LNCaP clone FGC (cell line): ENCODE results near the gene LAPTM4A.
"Not testable (repeated sequence)": the region's sequence is repeated elsewhere in the genome, so short reads cannot be mapped to it uniquely, and the experiment has no call there.

Experiments
- DNase-seq: peaks from one replicate; pipeline ENCODE4 v3.0.0-alpha.2; 2011; ENCODE audit warnings: low read depth
- H3K4me3 ChIP-seq: 2 replicates; pipeline ENCODE4 v1.5.1; 2011; ENCODE audit warnings: mild to moderate bottlenecking, low read depth, low read length, control low read depth
- TF ChIP-seq, protein P1 (sequence below): IDR thresholded peaks from 2 replicates; pipeline ENCODE4 v1.5.1; 2012; ENCODE audit warnings: mild to moderate bottlenecking; ENCODE audit not compliant: control insufficient read depth, insufficient read depth; ENCODE audit errors: extremely low read depth

Gene LAPTM4A

DNA sequence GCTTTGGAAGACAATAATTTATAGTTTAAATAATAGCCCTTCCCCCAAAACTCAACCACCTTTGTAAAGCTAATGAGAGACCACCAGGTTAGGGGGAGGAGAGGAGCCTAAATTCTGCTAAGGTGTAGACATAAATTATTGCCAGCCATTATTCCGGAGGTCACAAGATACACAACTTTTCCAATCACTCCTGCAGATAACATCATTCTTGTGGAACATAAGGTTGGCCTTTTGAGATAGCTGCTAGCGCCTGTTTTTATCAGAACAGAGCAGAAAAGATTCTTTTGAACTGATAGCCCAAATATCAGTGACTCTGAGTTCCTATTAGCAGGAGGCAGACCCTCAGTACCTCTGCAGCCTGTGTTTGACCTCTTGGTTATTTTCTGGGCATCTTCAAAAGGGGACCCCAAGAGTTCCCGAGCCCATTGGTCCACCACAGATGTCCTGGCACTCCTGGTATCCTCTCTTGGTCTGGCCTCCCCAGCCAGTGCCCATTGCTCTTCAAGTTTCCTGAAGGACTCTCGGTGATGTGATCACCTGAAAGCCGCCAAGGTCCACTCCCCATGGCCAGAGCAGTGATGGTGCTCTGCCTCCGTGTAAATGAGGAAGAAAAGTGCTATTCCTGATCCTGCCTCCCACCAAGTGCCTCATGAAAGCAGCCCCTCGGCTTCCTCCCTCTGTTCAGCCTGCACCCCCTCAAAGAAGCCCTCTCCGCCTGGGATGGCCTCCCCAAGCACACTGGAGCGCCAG, 38.5 kb upstream of the LAPTM4A start:
- DNase-seq: no peak
- no peak overlapping the region for H3K4me3 ChIP-seq
- TF ChIP-seq, protein P1, sequence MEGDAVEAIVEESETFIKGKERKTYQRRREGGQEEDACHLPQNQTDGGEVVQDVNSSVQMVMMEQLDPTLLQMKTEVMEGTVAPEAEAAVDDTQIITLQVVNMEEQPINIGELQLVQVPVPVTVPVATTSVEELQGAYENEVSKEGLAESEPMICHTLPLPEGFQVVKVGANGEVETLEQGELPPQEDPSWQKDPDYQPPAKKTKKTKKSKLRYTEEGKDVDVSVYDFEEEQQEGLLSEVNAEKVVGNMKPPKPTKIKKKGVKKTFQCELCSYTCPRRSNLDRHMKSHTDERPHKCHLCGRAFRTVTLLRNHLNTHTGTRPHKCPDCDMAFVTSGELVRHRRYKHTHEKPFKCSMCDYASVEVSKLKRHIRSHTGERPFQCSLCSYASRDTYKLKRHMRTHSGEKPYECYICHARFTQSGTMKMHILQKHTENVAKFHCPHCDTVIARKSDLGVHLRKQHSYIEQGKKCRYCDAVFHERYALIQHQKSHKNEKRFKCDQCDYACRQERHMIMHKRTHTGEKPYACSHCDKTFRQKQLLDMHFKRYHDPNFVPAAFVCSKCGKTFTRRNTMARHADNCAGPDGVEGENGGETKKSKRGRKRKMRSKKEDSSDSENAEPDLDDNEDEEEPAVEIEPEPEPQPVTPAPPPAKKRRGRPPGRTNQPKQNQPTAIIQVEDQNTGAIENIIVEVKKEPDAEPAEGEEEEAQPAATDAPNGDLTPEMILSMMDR: no peak

DNA sequence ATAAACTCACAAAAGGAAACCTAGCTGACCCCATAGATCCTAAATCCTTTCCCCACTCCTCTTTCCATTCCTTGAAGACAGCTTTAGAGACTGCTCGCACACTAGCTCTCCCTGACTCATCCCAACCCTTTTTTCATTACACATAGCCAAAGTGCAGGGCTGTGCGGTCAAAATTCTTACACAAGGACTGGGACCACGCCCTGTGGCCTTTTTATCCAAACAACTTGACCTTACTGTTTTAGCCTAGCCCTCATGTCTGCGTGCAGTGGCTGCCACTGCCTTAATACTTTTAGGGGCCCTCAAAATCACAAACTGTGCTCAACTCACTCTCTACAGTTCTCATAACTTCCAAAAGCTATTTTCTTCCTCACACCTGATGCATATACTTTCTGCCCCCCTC, 34.5 kb upstream of the LAPTM4A start:
- DNase-seq, H3K4me3 ChIP-seq: not testable (repeated sequence)

DNA sequence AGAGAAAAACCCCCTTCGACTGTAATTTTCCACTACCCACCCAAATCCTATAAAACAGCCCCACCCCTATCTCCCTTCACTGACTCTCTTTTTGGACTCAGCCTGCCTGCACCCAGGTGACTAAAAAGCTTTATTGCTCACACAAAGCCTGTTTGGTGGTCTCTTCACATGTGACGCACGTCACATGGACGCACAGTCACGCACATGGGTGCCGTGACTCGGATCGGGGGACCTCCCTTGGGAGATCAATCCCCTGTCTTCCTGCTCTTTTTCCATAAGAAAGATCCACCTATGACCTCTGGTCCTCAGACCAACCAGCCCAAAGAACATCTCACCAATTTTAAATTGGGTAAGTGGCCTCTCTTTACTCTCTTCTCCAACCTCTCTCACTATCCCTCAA, 31.4 kb upstream of the LAPTM4A start:
- not testable (repeated sequence) for DNase-seq, H3K4me3 ChIP-seq

GRCh38 chr2:20081841-20082240, 30.4 kb upstream of the LAPTM4A start:
- no peak overlapping the region for H3K4me3 ChIP-seq
- TF ChIP-seq, protein P1: no peak
- DNase-seq: no peak

- DNase-seq: no peak
- no peak overlapping the region for H3K4me3 ChIP-seq
- TF ChIP-seq, protein P1: no peak
These were observed 29.5 kb upstream of the LAPTM4A start for GRCh38 chr2:20080839-20081415.

GRCh38 chr2:20080428-20080827, 29.0 kb upstream of the LAPTM4A start:
- no peak for DNase-seq
- no peak overlapping the region for H3K4me3 ChIP-seq
- TF ChIP-seq, protein P1: no peak

- no peak for DNase-seq
- TF ChIP-seq, protein P1: no peak
- no peak overlapping the region for H3K4me3 ChIP-seq
These were observed 28.2 kb upstream of the LAPTM4A start for GRCh38 chr2:20079546-20080115.
